CD4-positive, alpha-beta T cell treated with Interleukin-21 for 1 hour (primary cell): ENCODE results near the gene RPA1.
"Not testable (repeated sequence)": the region's sequence is repeated elsewhere in the genome, so short reads cannot be mapped to it uniquely, and the experiment has no call there.

Source experiments
- DNase-seq: peaks from one replicate; pipeline ENCODE4 v3.0.0-alpha.2; 2020

The RPA1 gene

GRCh38 chr17:1880851-1881630 lies 51.2 kb downstream of the RPA1 start:
- no peak for DNase-seq

GRCh38 chr17:1882836-1883235 lies 53.0 kb downstream of the RPA1 start:
- DNase-seq, result peak; percentile 49

- DNase-seq, result no peak
Measured at GRCh38 chr17:1883536-1883935, 53.7 kb downstream of the RPA1 start.

GRCh38 chr17:1888741-1889140 lies 58.9 kb downstream of the RPA1 start:
- no peak for DNase-seq

- peak; percentile 40 for DNase-seq
Measured at GRCh38 chr17:1890758-1891450, 61.1 kb downstream of the RPA1 start.

- DNase-seq, result no peak
Measured at GRCh38 chr17:1894753-1895339, 65.0 kb downstream of the RPA1 start.

GRCh38 chr17:1895479-1895878 lies 65.7 kb downstream of the RPA1 start:
- DNase-seq, result not testable (repeated sequence)

- DNase-seq, result no peak
Measured at GRCh38 chr17:1896243-1897104, 66.7 kb downstream of the RPA1 start.

GRCh38 chr17:1897105-1897656 lies 67.4 kb downstream of the RPA1 start:
- no peak for DNase-seq

- DNase-seq, result no peak
Measured at GRCh38 chr17:1898332-1898731, 68.5 kb downstream of the RPA1 start.

- no peak for DNase-seq
Measured at GRCh38 chr17:1898872-1899271, 69.1 kb downstream of the RPA1 start.

- DNase-seq, result no peak
Measured at GRCh38 chr17:1899403-1900000, 69.7 kb downstream of the RPA1 start.

GRCh38 chr17:1904273-1905182 lies 74.7 kb downstream of the RPA1 start:
- no peak for DNase-seq

GRCh38 chr17:1905190-1905913 lies 75.5 kb downstream of the RPA1 start:
- no peak for DNase-seq

GRCh38 chr17:1906662-1907101 lies 76.9 kb downstream of the RPA1 start:
- no peak for DNase-seq

GRCh38 chr17:1907216-1907631 lies 77.4 kb downstream of the RPA1 start:
- DNase-seq, result no peak

- peak; percentile 3 for DNase-seq
Measured at GRCh38 chr17:1907909-1908698, 78.3 kb downstream of the RPA1 start.

- DNase-seq, result peak; percentile 51
Measured at GRCh38 chr17:1908699-1909309, 79.0 kb downstream of the RPA1 start.

GRCh38 chr17:1909985-1910384 lies 80.2 kb downstream of the RPA1 start:
- no peak for DNase-seq
